Cardiac atrium fibroblast (primary cell): ENCODE data around the gene GPR155. TPM values are rescaled to one million over a fixed set of nuclear protein-coding genes. Genes with fewer than 3 reads are reported as not detected.

Source experiments
- total RNA-seq: library from RNA; depleted of rRNA; stranded (reverse); fragments of >200 nt; gene quantifications from 2 replicates; pipeline ENCODE4 v1.2.3, GENCODE V29; 2015

GPR155 gene
- 2.5 and 6.0 TPM in 2 replicates for total RNA-seq

GRCh38 chr2:174486563-174487107 is at the start of gene GPR155:
TSS of gene GPR155 (minus strand) at chr2:174487029. CDS start at chr2:174481956, 5,073 bp downstream.

GRCh38 chr2:174395284-174395968 is 91.4 kb downstream of the GPR155 start, which contains the start of gene SCRN3:
TSS of gene SCRN3 (plus strand) at chr2:174395730. CDS start at chr2:174398284, 2,554 bp downstream.

Other genes starting within 250 kb of the GPR155 start
- gene OLA1, start 238.5 kb downstream of the GPR155 start, total RNA-seq = 66.9 and 108 TPM in 2 replicates
- gene SP9, start 152.1 kb downstream of the GPR155 start, total RNA-seq = not detected in 2 replicates
- 25.1 and 29.5 TPM in 2 replicates for gene SCRN3, start 91.3 kb downstream of the GPR155 start, total RNA-seq
- gene WIPF1, start 110.8 kb upstream of the GPR155 start, total RNA-seq = 6.3 and 7.0 TPM in 2 replicates